Measurements from ENCODE around the gene DIRAS1.
A peak's percentile ranks its signal among the peaks of the same experiment; 100 is the strongest.

Gene DIRAS1

GRCh38 chr19:2722541-2723344, 1.6 kb upstream of the DIRAS1 start:
- TF ChIP-seq, protein P1, sequence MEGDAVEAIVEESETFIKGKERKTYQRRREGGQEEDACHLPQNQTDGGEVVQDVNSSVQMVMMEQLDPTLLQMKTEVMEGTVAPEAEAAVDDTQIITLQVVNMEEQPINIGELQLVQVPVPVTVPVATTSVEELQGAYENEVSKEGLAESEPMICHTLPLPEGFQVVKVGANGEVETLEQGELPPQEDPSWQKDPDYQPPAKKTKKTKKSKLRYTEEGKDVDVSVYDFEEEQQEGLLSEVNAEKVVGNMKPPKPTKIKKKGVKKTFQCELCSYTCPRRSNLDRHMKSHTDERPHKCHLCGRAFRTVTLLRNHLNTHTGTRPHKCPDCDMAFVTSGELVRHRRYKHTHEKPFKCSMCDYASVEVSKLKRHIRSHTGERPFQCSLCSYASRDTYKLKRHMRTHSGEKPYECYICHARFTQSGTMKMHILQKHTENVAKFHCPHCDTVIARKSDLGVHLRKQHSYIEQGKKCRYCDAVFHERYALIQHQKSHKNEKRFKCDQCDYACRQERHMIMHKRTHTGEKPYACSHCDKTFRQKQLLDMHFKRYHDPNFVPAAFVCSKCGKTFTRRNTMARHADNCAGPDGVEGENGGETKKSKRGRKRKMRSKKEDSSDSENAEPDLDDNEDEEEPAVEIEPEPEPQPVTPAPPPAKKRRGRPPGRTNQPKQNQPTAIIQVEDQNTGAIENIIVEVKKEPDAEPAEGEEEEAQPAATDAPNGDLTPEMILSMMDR (IDR thresholded peaks at IDR 0.05; ENCODE audit: unreplicated experiment in 3 of 3) = no peak
- H3K4me3 Mint-ChIP-seq = peak overlapping the region; percentile 43 to 68 (median 52)
- H3K4me1 Mint-ChIP-seq = peaks cover 9% of the 10 kb centered on the region
- H3K36me3 Mint-ChIP-seq (ENCODE audit: low read depth) = no peaks in the 10 kb centered on the region
- H3K9me3 Mint-ChIP-seq = no peaks in the 10 kb centered on the region
- peaks cover 49% of the 10 kb centered on the region for H3K27me3 Mint-ChIP-seq (ENCODE audit: low read depth)
- no peak overlapping the region for H3K27ac Mint-ChIP-seq

- TF ChIP-seq, protein P1 (IDR thresholded peaks at IDR 0.05; ENCODE audit: unreplicated experiment in 3 of 3) = no peak
- no peaks in the 10 kb centered on the region for H3K9me3 Mint-ChIP-seq
- peaks cover 9% of the 10 kb centered on the region for H3K4me1 Mint-ChIP-seq
- no peak overlapping the region for H3K27ac Mint-ChIP-seq
- peak overlapping the region; percentile 71 to 80 (median 78) for H3K4me3 Mint-ChIP-seq
- no peaks in the 10 kb centered on the region for H3K36me3 Mint-ChIP-seq (ENCODE audit: low read depth)
- H3K27me3 Mint-ChIP-seq (ENCODE audit: low read depth) = peaks cover 41% of the 10 kb centered on the region
Observed at GRCh38 chr19:2721570-2722540, 683 bp upstream of the DIRAS1 start.

DNA sequence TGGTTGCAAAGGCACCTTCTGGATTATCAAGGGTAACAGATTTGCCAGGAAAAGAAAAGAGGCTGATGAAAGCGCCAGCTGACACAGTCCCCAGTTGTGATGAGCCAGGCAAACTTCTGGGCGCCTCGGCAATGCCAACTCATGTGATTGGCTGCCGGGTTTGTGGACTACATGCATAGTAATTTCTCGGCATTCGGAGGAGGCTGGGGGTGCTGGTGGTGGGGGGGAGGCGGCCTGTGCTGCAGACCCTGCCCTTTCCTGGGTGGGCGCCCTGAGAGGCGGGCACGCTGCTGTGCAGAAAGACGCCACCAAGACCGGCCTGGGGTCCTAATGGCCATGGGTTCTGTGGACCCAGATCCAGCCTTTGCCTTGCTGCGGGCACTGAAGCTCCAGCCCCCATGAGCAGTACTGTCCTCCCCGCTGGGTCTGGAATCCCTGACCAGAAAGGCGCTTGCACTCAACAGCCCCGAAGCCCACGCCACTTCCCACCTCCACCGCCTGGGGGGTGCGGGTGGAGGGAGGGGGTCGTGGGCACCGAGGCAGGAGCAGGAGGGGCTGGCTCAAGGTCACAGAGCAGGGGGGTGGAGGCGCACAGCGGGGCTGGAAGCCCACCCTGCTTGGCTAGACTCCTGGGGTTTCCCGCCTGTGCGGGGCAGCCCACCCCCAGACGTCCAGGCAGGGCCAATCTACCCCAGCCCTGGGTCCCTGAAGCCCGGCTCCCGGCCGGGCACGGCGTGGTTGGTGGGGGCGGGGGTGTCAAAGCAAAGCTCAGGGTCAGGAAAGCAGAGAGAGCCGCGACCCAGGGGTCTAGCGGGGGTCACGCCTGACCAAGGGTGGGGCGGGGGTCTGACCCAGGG, 1.0 kb downstream of the DIRAS1 start:
- Mint-ChIP-seq H3K4me1 (peaks cover 9% of the 10 kb centered on the region), H3K4me3 (peak overlapping the region; percentile 79 to 88 (median 87)), H3K27ac (no peak overlapping the region), H3K9me3 (peaks cover 8% of the 10 kb centered on the region), H3K27me3 (ENCODE audit: low read depth) (peaks cover 37% of the 10 kb centered on the region), H3K36me3 (ENCODE audit: low read depth) (no peaks in the 10 kb centered on the region)
- TF ChIP-seq, protein P1 (IDR thresholded peaks at IDR 0.05; ENCODE audit: unreplicated experiment in 3 of 3) = no peak

- Mint-ChIP-seq H3K36me3 (ENCODE audit: low read depth) (no peaks in the 10 kb centered on the region), H3K4me1 (peaks cover 6% of the 10 kb centered on the region), H3K27me3 (ENCODE audit: low read depth) (peaks cover 38% of the 10 kb centered on the region), H3K27ac (no peak overlapping the region), H3K9me3 (peaks cover 10% of the 10 kb centered on the region), H3K4me3 (peak overlapping the region; percentile 79 to 88 (median 87))
- TF ChIP-seq, protein P1 (IDR thresholded peaks at IDR 0.05; ENCODE audit: unreplicated experiment in 3 of 3) = no peak
Observed at GRCh38 chr19:2719232-2719735, 1.9 kb downstream of the DIRAS1 start.

All from nephron (organoid).